Astrocyte of the cerebellum (primary cell): Measurements from ENCODE around the gene MLPH.
"Not testable (repeated sequence)": the region's sequence is repeated elsewhere in the genome, so short reads cannot be mapped to it uniquely, and the experiment has no call there.

ENCODE experiments used
- DNase-seq: peaks from one replicate; pipeline ENCODE4 v3.0.0-alpha.2; 2011; ENCODE audit warnings: low read depth
- H3K4me3 ChIP-seq: 2 replicates; pipeline ENCODE4 v1.5.1; 2011; ENCODE audit warnings: mild to moderate bottlenecking, low read depth, low read length, moderate library complexity
- CTCF ChIP-seq: IDR thresholded peaks from 2 replicates; pipeline ENCODE4 v1.5.1; 2012; ENCODE audit warnings: low read length, low read depth, moderate library complexity, mild to moderate bottlenecking; ENCODE audit errors: missing control alignments
- in situ Hi-C: cut with HindIII; loops from 2 replicates; pipeline ENCODE4 v1.10.0; 2017; ENCODE audit warnings: low sequenced_read_pairs

Gene MLPH

DNA sequence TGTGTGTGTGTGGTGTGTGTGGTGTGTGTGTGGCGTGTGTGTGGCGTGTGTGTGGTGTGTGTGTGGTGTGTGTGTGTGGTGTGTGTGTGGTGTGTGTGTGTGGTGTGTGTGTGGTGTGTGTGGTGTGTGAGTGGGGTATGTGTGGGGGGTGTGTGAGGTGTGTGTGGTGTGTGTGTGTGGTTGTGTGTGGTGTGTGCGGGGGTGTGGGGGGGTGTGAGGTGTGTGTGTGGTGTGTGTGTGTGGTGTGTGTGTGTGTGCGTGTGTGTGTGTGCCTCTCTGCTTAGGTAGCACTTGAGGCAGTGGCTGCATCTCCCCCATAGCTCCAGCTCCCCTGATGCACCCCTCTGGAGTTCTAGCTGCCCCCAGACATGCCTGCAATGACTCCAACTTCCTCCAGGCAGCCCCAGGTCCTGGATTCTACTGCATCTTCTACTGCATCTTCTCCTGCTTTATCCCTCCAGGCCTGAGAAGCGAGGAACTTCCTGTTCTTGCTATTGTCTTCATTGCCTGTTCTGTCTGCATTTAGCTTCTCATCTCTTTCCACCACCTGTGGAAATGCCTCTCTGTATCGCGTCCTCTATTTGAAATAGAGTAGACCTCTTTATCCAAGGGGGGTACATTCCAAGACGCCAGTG, 22.2 kb upstream of the MLPH start:
- no peak overlapping the region for H3K4me3 ChIP-seq
- no peak for DNase-seq
- in situ Hi-C loops, result no loop called here
- no peak for TF ChIP-seq CTCF

DNA sequence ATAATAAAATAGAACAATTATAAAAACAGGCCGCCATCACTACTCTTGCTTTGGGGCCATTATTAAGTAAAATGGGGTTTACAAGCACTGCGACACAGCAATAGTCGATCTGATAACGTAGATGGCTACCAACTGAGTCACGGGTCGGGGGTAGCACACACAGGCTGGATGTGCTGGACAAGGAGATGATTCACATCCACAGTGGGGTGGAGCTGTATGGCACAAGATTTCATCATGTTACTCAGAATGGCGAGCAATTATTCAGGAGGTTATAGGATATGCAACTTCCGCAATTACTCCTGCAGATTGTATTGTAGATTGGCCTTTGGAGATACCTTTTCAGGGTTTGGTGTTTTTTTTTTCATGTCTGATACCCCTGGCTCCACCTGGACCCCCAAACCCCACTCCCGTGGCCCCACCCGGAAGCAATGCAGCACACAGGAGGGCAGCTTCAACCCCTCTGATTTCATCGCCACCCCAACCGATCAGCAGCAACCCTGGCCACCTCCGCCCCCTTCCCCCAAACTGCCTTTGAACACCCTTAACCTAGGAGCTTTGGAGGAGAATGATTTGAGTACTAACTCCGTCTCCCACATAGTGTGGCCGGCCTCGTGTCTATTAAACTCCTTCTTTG, 21.4 kb upstream of the MLPH start:
- no peak for TF ChIP-seq CTCF
- DNase-seq, result no peak
- no peak overlapping the region for H3K4me3 ChIP-seq
- in situ Hi-C loops, result no loop called here

- in situ Hi-C loops, result no loop called here
- no peak overlapping the region for H3K4me3 ChIP-seq
- no peak for TF ChIP-seq CTCF
- no peak for DNase-seq
These were observed 20.8 kb upstream of the MLPH start for GRCh38 chr2:237466211-237466610.

DNA sequence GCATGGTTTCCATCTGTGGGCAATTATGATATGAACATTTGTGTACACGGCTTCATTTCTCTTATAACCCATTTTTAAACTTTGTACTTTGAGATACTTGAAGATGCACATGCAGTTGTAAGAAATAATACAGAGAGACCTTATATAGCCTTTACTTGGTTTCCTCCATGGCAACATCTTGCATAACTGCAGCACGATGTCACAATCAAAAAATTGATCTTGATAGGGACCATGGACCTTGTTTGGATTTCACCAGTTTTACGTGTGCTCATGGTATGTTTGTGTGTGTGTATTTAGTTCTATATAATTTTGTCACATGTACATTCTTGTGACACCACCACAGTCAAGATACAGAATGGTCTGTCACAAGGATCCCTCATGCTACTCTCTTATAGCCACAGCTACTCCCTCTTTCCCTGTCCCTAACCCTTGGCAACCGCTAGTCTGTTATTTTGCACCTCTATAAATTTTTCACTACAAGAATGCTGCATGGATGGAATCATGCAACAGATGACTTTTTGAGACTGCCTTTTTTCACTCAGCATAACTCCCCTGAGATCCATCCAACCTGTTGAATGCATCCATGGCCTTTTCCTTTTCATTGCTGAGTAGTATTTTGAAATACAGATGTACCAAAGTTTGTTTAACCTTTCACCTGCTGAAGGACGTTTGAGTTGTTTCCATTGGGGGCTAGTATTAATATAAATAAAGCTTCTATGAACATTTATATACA, 19.4 kb upstream of the MLPH start:
- in situ Hi-C loops, result no loop called here
- no peak for TF ChIP-seq CTCF
- no peak for DNase-seq
- no peak overlapping the region for H3K4me3 ChIP-seq

DNA sequence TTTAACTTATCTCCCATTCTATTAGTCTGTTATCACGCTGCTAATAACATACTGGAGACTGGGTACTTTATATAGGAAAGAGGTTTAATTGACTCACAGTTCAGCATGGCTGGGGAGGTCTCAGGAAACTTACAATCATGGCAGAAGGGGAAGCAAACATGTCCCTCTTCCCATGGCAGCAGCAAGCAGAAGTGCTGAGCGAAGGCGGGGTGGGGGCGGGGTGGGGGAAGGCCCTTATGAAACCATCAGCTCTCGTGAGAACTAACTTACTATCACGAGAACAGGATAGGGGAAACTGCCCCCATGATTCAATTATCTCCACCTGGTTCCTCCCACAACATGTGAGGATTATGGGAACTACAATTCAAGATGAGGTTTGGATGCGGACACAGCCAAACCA, 17.6 kb upstream of the MLPH start:
- H3K4me3 ChIP-seq, in situ Hi-C loops, DNase-seq: not testable (repeated sequence)

- no peak for TF ChIP-seq CTCF
- DNase-seq, result no peak
- in situ Hi-C loops, result no loop called here
- H3K4me3 ChIP-seq, result no peak overlapping the region
These were observed 17.2 kb upstream of the MLPH start for GRCh38 chr2:237469849-237470248.

DNA sequence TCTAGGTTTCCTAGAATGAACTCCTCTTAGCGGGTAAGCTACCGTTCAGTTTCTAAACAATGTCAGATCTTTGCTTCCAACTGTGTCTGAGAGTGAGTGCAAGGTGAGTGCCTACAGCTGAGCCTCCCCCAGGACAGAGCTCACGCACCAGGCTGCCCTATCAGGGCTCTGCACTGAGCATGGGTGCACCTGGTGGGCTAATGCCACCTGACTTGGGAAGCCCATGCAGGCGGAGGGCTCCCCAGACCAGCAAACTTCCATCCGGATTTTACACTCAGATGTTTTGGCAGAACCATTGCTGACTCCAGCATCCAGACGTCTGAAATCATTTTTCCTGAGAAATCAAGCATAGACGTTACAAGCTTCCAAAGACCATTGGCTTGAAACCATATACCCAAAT, 16.1 kb upstream of the MLPH start:
- TF ChIP-seq CTCF, result no peak
- no peak overlapping the region for H3K4me3 ChIP-seq
- in situ Hi-C loops, result no loop called here
- DNase-seq, result no peak
